Subcutaneous preadipocyte (primary cell): ENCODE measurements around the gene ZYG11B. TPM values are rescaled to one million over a fixed set of nuclear protein-coding genes. Genes with fewer than 3 reads are reported as not detected.
A peak's percentile ranks its signal among the peaks of the same experiment; 100 is the strongest.

Experiments used
- small RNA-seq: library from RNA; depleted of rRNA; stranded (forward); fragments of <200 nt; gene quantifications from one replicate; pipeline ENCODE3, GENCODE V24; 2012
- total RNA-seq: library from RNA; depleted of rRNA; stranded (reverse); fragments of >200 nt; gene quantifications from 2 replicates; pipeline ENCODE4 v1.2.3, GENCODE V29; 2012

Gene ZYG11B
- 34.5 and 43.4 TPM in 2 replicates for total RNA-seq

GRCh38 chr1:52726265-52727113, at the start of gene ZYG11B:
TSS of gene ZYG11B (plus strand) at chr1:52726453. CDS start at chr1:52726654, 201 bp downstream.

GRCh38 chr1:52697795-52698674, 28.2 kb upstream of the ZYG11B start, which contains the start of gene COA7:
TSS of gene COA7 (minus strand) at chr1:52698347. CDS start at chr1:52698326, 21 bp downstream.

DNA sequence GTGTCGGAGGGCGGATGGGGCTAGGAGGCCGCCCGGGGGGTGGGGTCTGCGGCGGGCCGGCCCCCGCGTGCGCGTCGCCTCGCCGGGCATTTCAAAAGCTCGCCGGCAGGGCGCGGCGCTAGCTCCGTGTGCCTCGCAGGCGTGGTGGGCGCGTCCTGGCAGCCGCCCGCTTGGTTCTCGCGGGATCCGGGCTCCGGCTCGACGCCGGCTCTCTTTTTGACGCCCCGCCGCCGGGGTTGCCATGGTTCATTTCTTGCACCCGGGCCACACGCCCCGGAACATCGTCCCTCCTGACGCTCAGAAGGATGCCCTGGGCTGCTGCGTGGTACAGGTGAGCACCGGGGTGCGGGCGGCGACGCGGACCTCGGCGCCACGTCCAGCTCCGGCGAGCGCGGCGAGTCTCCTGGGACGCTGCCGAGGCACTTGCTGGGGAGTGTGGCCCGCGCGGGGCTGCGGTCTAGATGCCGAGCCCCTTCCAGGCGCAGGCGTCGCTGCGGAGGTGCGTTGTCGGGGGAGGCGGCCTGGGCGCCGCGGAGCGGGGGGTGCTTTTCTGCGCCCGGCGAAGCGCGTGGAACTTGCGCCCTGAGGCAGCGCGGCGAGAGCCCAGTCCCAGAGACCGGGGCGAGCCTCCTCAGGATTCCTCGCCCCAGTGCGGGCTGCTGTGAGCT, 116.5 kb downstream of the ZYG11B start, which contains the start of gene ZYG11A:
Gene ZYG11A (plus strand): TSS at position 118 of the 668 bp plus-strand sequence. CDS start 124 bp downstream, at position 242.

Small RNA genes within 50 kb of the gene (small RNA-seq; reads per million reads assigned to genes)
- gene RN7SL62P (not detected), gene RNU2-30P (2.5 reads per million, percentile 84 among the genes with 10 or more reads in this experiment), gene RNU6-969P (not detected)

Other genes with a start within 250 kb of the ZYG11B start
- gene TUT4, start 173.4 kb upstream of the ZYG11B start, total RNA-seq: 27.6 and 28.0 TPM in 2 replicates
- gene GPX7, start 124.1 kb upstream of the ZYG11B start, total RNA-seq: 16.4 and 36.4 TPM in 2 replicates
- not detected in 2 replicates for gene SHISAL2A, start 93.3 kb upstream of the ZYG11B start, total RNA-seq
- gene COA7, start 28.1 kb upstream of the ZYG11B start, total RNA-seq: 14.7 and 23.7 TPM in 2 replicates
- gene ZYG11A, start 116.3 kb downstream of the ZYG11B start, total RNA-seq: 0.37 and 0.78 TPM in 2 replicates
- 13.5 and 14.0 TPM in 2 replicates for gene ECHDC2, start 195.3 kb downstream of the ZYG11B start, total RNA-seq
- gene SCP2, start 200.8 kb downstream of the ZYG11B start, total RNA-seq: 64.5 and 87.8 TPM in 2 replicates